Lower leg skin (tissue), 4 donors: ENCODE data around the gene SNTG2. TPM values are rescaled to one million over a fixed set of nuclear protein-coding genes. Genes with fewer than 3 reads are reported as not detected.

Experiments
- DNase-seq, 2 donors: peaks; one replicate each; pipeline ENCODE4 v3.0.0-alpha.2; 2019; ENCODE audit warnings: low spot score in 2 of 2
- H3K4me3 ChIP-seq: fragments of 200-600 bp; sonication (generic); 2 replicates; pipeline ENCODE4 v1.5.1; 2017; ENCODE audit warnings: mild to moderate bottlenecking, low read depth; ENCODE audit not compliant: poor library complexity, severe bottlenecking
- CTCF ChIP-seq, 3 donors: fragments of 450-650 bp; IDR thresholded peaks; one replicate each; pipeline ENCODE4 v1.5.1; 2016; ENCODE audit warnings: antibody characterized with exemption in 3 of 3, mild to moderate bottlenecking in 3 of 3, moderate library complexity in 2 of 3
- POLR2A ChIP-seq, 2 donors: fragments of 450-650 bp; IDR thresholded peaks; one replicate each; pipeline ENCODE4 v1.6.1; 2016 to 2017; ENCODE audit warnings: antibody characterized with exemption in 2 of 2, mild to moderate bottlenecking in 1 of 2, moderate library complexity in 1 of 2
- WGBS, 2 donors: methylation state at CpG; one replicate each; pipeline ENCODE4 v1.1.5; 2018; 5-methylcytosine and 5-hydroxymethylcytosine counted together
- intact Hi-C: fragments of 100-400 bp; cut with DNase I; formaldehyde crosslinking; loops from one replicate; pipeline ENCODE4 v1.15.0; 2023; ENCODE audit warnings: low total_unique reads
- total RNA-seq, 4 donors: library from RNA; depleted of rRNA; stranded (reverse); fragments of >200 nt; gene quantifications; one replicate each; pipeline ENCODE4 v1.1.0, GENCODE V29; 2016

Gene SNTG2
- total RNA-seq, 4 donors from 2014 or later = 1.4 to 15.3 (median 6.3) TPM

- intact Hi-C loops = loop anchor here (10.0 kb wide), 1 partner anchor 589 kb away; no protein-coding TSS in a partner anchor
- DNase-seq = peak in 1 of 2 donors; percentile 76
- WGBS, 2 donors = 84 to 89% methylated on average over 24 to 28 of the region's 33 CpGs
- no peak for TF ChIP-seq CTCF (IDR thresholded peaks at IDR 0.05)
- TF ChIP-seq POLR2A (IDR thresholded peaks at IDR 0.05) = no peak
- no peak overlapping the region for H3K4me3 ChIP-seq
Observed at GRCh38 chr2:955829-956731, 5.4 kb downstream of the SNTG2 start.

- intact Hi-C loops = loop anchor here (10.0 kb wide), 1 partner anchor 585 kb away; no protein-coding TSS in a partner anchor
Observed at GRCh38 chr2:959457-959856, 8.8 kb downstream of the SNTG2 start.

DNA sequence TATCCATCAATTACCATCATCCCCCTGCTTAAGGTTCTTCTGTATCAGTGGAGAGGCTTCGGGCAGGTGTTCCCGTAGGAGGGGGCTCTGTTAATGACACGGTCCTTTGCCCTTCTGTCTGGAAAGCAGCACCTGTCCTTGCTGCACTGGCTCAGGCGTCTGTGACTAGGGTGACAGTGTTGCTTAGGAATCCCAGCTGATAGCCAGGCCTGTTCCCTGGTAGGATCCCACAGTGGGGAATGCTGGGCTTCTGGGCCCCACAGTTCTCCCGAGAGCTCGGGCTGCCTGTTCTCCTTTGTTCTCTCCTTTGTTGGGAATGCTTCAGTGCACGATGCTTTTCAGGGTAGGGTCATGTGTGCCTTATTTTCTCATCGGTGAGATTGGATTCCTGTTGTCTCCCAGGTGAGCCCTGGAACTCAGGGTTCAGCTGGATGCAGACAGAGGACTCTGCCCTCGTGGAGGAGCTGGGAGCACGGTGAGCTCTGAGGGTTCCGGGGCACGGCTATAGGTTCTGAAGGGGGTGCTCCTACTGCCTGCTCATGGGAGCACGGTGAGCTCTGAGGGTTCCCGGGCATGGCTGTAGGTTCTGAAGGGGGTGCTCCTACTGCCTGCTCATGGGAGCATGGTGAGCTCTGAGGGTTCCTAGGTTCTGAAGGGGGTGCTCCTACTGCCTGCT lies 9.6 kb downstream of the SNTG2 start:
- intact Hi-C loops = no loop called here
- H3K4me3 ChIP-seq = no peak overlapping the region
- peak in 1 of 2 donors; percentile 71 for DNase-seq
- TF ChIP-seq POLR2A (IDR thresholded peaks at IDR 0.05) (no peak), CTCF (IDR thresholded peaks at IDR 0.05) (no peak)
- WGBS, 2 donors = 90 to 91% methylated on average over 12 to 14 of the region's 14 CpGs

More at GRCh38 chr2:959457-959856, 8.8 kb downstream of the SNTG2 start:
- WGBS, 2 donors = 86 to 89% methylated on average over 10 of the region's 10 CpGs
- peak in 1 of 2 donors; percentile 81 for DNase-seq
- no peak for TF ChIP-seq CTCF (IDR thresholded peaks at IDR 0.05)
- no peak for TF ChIP-seq POLR2A (IDR thresholded peaks at IDR 0.05)
- no peak overlapping the region for H3K4me3 ChIP-seq

- DNase-seq = no peak
- H3K4me3 ChIP-seq = no peak overlapping the region
- intact Hi-C loops = no loop called here
- TF ChIP-seq CTCF (IDR thresholded peaks at IDR 0.05) = no peak
- TF ChIP-seq POLR2A (IDR thresholded peaks at IDR 0.05) = no peak
Observed at GRCh38 chr2:961786-962185, 11.1 kb downstream of the SNTG2 start.

DNA sequence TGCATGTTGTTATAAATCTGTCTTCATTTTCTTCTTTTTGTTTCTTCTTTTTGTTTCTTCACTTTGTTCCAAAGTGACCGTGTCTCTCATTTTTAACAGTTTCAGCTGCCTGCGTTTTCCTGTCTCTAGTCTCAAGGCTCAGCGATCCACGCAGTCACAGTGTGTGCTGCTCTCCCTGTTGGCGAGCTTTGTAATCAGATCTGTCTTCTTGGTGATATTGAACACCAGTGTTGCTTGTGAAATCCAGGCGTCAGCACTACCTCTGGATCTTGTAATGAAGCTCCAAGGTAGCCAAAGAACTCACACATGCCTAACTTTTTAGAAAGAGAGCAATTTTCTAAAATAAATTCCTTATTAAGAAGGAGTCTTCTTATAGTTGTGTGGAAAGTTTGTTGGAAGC lies 13.2 kb downstream of the SNTG2 start:
- intact Hi-C loops = no loop called here
- TF ChIP-seq POLR2A (IDR thresholded peaks at IDR 0.05) = no peak
- no peak for TF ChIP-seq CTCF (IDR thresholded peaks at IDR 0.05)
- no peak overlapping the region for H3K4me3 ChIP-seq
- no peak for DNase-seq
- WGBS, 2 donors = 92 to 95% methylated on average over 6 of the region's 6 CpGs
